Measurements from ENCODE around the gene EXOC2.

Gene EXOC2

GRCh38 chr6:490251-491037 lies 202.5 kb downstream of the EXOC2 start:
- DNase-seq, result no peak

GRCh38 chr6:489762-490161 lies 203.2 kb downstream of the EXOC2 start:
- no peak for DNase-seq

DNA sequence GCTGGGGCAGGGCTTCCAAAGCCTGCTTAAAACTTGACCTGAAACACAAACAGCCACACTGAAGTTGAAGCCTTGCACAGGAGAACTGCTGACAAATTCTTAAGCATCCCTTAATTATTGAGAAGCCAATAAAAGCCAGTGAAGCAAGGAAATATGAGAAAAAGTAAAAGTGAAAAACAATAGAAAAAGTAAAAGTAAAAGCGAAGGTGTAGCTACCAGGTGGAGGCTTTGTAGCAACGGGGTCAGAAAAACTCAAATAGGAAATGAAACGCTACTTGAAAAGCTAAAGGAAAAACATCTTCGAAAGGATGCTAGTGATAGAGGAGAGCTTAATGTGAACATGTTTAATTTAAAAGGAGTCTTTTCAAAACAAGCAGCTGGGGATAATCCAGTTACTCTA lies 203.9 kb downstream of the EXOC2 start:
- no peak for DNase-seq

DNA sequence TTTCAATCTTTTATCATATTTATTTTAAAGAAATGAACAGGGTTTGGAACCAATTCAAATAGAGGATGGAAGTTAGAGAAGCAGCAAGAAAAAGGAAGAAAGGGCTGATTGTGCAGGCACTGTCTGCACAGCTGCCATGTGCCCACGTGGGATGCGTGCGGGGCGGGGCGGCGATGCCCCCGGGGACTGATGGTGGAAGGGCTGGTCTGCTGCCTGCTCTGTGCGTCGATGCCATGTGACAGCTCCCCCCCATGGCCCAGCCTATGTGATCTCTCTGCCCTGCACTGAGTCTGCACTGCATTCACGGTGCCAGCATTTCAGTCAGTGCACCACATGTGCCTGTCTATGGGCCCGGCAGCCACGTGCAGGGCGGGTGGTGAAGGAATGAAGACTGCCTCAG lies 205.0 kb downstream of the EXOC2 start:
- no peak for DNase-seq

- no peak for DNase-seq
Measured at GRCh38 chr6:485655-486170, 207.2 kb downstream of the EXOC2 start.

DNA sequence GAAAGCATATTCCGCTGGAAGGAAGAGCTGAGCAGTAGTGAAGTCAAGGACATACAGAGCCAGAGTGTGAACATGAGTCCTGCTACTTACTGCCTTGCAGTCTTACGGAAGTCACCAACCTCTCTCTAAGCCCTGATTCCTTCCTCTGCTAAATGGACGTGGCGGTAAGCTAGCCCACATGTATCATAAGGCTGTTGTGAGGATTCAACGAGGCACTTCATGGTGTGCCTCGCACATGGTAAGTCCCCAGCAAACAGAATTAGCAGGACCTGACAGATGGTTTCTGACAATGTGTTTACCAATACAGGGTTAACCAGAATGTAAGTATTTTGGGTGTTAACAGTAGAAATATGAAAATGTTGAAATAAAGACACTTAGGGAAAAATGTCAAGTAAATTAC lies 208.2 kb downstream of the EXOC2 start:
- no peak for DNase-seq

GRCh38 chr6:484086-484745 lies 208.7 kb downstream of the EXOC2 start:
- DNase-seq, result peak; percentile 0

DNA sequence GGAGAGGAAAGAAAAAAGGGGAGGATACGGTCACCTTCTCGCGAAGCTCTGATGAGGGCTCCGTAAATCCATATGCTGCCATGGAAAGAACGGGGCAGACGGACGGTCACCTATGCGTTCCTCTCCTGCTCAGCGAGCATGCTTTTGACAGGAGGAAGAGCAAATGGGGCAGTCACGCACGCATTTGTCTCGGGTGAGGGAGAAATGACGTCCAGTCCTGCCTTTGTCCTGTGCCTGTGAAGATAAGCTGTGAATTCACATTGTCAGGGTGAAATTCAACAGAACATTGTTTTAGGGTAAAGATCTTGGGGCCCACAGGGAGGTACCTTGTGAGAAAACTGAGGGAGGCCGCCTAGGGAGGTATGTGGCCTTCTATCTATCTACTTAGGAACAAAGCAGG lies 217.6 kb downstream of the EXOC2 start:
- DNase-seq, result no peak

DNA sequence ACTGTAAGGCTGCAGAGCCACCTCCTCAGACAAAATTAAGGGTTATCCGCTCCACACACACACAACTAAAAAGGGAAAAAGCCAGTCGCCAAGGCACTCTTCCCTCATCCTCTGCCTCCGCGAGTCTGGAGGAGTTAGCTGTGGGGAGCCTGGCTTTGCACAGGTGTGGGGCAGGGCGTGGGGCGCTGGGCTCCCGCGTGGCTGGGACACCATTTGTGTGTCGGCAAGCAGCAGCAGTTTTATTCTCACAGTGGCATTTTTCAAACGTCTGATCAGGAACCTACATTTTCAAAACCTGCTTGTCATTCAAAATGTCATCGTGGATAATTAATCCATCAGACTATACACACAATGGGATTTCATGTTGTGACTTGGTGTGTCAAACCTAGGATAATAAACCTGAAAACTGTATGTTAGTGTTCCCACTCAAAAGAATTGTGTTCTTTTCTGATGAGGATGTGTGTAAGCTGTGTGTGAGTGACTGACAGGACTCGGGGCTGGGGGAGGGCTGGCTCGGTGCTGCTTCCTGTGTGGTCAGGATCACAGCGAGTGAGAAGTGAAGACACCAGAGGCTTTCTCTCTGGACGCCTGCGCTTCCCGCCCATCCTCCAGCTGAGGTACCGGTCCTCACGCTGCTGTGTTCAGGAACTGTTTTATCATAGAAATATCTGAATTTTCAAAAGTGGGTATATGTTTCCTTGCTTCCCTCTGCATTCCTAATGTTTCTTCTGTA lies 218.3 kb downstream of the EXOC2 start:
- no peak for DNase-seq

- no peak for DNase-seq
Measured at GRCh38 chr6:473768-474452, 219.0 kb downstream of the EXOC2 start.

DNA sequence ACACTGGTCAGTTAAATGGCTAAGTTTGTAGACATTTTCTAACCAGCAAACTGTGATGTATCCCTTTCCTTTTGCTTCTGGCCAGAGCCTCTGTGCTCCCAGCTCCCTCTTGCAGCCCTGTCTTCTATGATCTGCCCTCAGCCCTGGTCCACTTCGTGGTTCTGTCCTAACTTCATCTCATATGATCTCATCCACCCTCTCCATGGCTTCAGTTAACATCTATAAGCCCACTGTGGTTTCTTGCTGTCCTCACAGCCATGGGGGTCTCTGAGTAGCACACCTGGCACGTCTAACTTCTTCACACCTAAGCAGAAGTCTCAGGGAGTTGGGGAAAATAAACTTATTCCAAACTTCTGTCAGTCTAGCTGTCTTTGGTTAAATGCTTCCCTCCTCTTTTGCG lies 219.6 kb downstream of the EXOC2 start:
- DNase-seq, result no peak

GRCh38 chr6:470901-471448 lies 222.0 kb downstream of the EXOC2 start:
- DNase-seq, result no peak

GRCh38 chr6:470051-470900 lies 222.7 kb downstream of the EXOC2 start:
- no peak for DNase-seq

GRCh38 chr6:467671-468082 lies 225.3 kb downstream of the EXOC2 start:
- no peak for DNase-seq

DNA sequence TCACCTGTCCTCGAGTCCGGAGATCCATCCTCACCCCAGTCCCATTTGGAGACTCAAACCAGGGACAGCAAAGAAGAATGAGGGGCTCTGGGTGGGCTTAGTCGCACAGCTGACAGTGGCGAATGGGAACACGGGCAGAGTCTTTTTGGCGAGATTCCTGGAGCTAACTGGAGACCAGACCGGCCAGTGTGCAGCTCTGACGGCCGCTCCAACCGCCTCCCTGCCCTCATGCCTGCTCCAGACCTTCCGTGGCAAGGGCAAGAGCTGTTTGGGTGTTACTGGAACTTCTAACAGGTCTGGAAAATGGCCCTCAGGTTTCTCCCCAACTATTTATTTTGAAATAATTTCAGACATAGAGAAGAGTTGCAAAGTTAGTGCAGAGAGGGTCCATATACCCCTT lies 225.8 kb downstream of the EXOC2 start:
- no peak for DNase-seq

GRCh38 chr6:466564-466963 lies 226.4 kb downstream of the EXOC2 start:
- DNase-seq, result no peak

GRCh38 chr6:465531-466348 lies 227.2 kb downstream of the EXOC2 start:
- DNase-seq, result no peak

DNA sequence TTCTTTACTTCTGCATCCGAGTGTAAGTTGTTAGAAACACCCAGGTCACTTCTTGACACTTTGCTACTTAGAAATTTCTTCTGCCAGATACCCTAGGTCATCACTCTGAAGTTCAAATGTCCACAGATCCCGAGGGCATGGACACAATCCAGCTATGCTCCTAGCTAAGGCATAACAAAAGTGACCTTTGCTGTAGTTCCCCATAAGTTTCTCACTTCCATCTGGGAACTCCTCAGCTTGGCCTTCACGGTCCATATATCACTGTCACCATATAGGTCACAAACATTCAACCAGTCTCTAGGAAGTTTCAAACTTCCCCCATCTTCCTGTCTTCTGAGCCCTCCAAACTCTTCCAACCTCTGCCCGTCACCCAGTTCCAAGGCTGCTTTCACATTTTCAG lies 236.1 kb downstream of the EXOC2 start:
- no peak for DNase-seq

DNA sequence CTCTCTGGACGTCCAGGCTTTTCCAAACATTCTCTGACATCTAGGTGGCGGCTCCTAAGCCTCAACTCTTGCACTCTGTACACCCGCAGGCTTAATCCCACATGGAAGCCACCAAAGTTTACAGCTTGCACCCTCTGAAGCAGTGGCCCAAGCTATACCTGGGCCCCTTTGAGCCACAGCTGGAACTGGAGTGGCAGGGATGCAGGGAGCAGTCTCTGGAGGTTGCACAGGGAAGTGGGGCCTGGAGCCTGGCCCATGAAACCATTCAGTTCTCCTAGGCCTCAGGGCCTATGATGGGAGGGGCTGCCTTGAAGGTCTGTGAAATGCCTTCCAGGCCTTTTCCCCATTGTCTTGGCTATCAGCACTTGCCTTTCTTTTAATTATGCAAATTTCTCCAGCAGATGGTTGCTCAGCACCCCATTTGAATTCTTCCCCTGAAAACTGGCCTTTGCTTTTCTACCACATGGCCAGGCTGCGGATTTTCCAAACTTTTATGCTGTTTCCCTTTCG lies 236.5 kb downstream of the EXOC2 start:
- no peak for DNase-seq

- no peak for DNase-seq
Measured at GRCh38 chr6:455835-456234, 237.1 kb downstream of the EXOC2 start.
